ENCODE results near the gene ENTHD1.

The ENTHD1 gene

GRCh38 chr22:39710380-39711150 lies 183.0 kb downstream of the ENTHD1 start:
- DNase-seq: no peak

- no peak for DNase-seq
These were observed 185.7 kb downstream of the ENTHD1 start for GRCh38 chr22:39707816-39708215.

GRCh38 chr22:39707351-39707750 lies 186.2 kb downstream of the ENTHD1 start:
- no peak for DNase-seq

- DNase-seq: no peak
These were observed 187.0 kb downstream of the ENTHD1 start for GRCh38 chr22:39706376-39707140.

- no peak for DNase-seq
These were observed 188.2 kb downstream of the ENTHD1 start for GRCh38 chr22:39705386-39705785.

GRCh38 chr22:39703928-39704639 lies 189.5 kb downstream of the ENTHD1 start:
- DNase-seq: no peak

GRCh38 chr22:39703091-39703490 lies 190.5 kb downstream of the ENTHD1 start:
- no peak for DNase-seq

- no peak for DNase-seq
These were observed 193.0 kb downstream of the ENTHD1 start for GRCh38 chr22:39700565-39700964.

GRCh38 chr22:39699631-39700360 lies 193.8 kb downstream of the ENTHD1 start:
- DNase-seq: no peak

- DNase-seq: no peak
These were observed 195.7 kb downstream of the ENTHD1 start for GRCh38 chr22:39697790-39698430.

- no peak for DNase-seq
These were observed 199.5 kb downstream of the ENTHD1 start for GRCh38 chr22:39693943-39694500.

All from activated CD4-positive, alpha-beta T cell treated with anti-CD3 and anti-CD28 coated beads, Interleukin-2, Interleukin-6, amounts not matched to agents 100 ng/mL and 50 ng/mL, durations not matched to agents 16 hours and 8 hours (primary cell).